Measurements from ENCODE around the gene IDUA.

Gene IDUA

DNA sequence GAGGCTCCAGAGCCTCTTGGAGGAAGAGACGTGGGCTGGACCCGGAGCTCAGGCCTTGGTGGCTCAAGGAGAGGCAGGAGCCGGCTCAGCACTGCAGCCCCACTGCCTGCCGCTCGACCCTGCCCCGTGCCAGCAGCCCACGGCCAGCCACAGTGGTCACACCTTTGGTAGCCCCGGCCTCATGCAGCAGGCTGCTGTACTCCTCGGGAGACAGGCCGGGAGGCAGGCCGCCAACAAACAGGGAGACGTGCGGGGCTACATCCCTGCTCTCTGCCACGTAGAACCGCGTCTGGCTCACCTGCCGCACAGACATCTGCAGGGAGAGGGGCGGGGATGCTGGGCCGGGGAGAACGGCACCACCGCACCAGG, 21.1 kb upstream of the IDUA start:
- Histone ChIP-seq H3K4me3 (no peak overlapping the region), H3K9me3 (replicated peaks in 1 of 11) (no peaks in the 10 kb centered on the region), H3K27me3 (no peaks in the 10 kb centered on the region), H3K4me1 (peaks cover 6 to 20% (median 15%) of the 10 kb centered on the region in 10 experiments; a peak in 18 of 20 replicates), H4K20me1 (peaks cover 1 to 92% (median 37%) of the 10 kb centered on the region in 11 experiments; a peak in 21 of 22 replicates), H3K9ac (no peak overlapping the region), H3K4me2 (no peak overlapping the region), H3K27ac (no peak overlapping the region), H3K36me3 (peaks cover 47 to 89% (median 73%) of the 10 kb centered on the region in 11 experiments)
- TF ChIP-seq Cebpa-rat (IDR thresholded peaks at IDR 0.05): no peak

GRCh38 chr4:966266-967112, 20.4 kb upstream of the IDUA start:
- Histone ChIP-seq H3K9ac (no peak overlapping the region), H3K4me1 (peaks cover 11 to 27% (median 21%) of the 10 kb centered on the region in 10 experiments; a peak in 18 of 20 replicates), H3K27me3 (no peaks in the 10 kb centered on the region), H3K36me3 (peaks cover 45 to 87% (median 66%) of the 10 kb centered on the region in 11 experiments), H3K4me3 (no peak overlapping the region), H3K4me2 (no peak overlapping the region), H3K9me3 (replicated peaks in 1 of 11) (no peaks in the 10 kb centered on the region), H4K20me1 (peaks cover 9 to 92% (median 45%) of the 10 kb centered on the region in 11 experiments), H3K27ac (no peak overlapping the region)
- no peak for TF ChIP-seq Cebpa-rat (IDR thresholded peaks at IDR 0.05)

- Histone ChIP-seq H3K27me3 (no peaks in the 10 kb centered on the region), H3K4me2 (no peak overlapping the region), H3K36me3 (peaks cover 36 to 77% (median 57%) of the 10 kb centered on the region in 11 experiments), H3K9ac (no peak overlapping the region), H3K9me3 (replicated peaks in 1 of 11) (no peaks in the 10 kb centered on the region), H3K4me3 (no peak overlapping the region), H3K4me1 (peaks cover 21 to 36% (median 31%) of the 10 kb centered on the region in 10 experiments), H3K27ac (no peak overlapping the region), H4K20me1 (peaks cover 18 to 92% (median 54%) of the 10 kb centered on the region in 11 experiments)
- no peak for TF ChIP-seq Cebpa-rat (IDR thresholded peaks at IDR 0.05)
Observed at GRCh38 chr4:967113-968104, 19.4 kb upstream of the IDUA start.

DNA sequence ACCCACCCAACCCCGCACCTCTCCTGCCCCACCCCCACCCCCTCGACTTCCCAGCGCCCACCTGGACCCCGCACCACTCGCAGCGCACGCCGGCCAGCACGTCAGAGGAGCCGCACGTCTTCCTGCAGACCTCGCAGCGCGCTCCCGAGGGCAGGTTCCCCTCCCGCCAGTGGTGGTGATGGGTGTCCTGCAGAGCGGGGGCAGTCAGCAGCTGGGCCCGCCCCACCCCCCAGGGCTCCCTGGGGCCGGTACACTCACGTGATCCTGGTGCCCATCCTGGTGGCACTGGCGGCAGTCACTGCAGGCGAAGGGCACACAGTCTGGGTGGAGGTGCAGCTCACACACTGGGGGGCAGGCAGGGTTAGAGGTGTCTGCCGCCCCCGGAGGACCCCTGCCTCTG, 18.6 kb upstream of the IDUA start:
- H3K4me1 ChIP-seq: peaks cover 25 to 41% (median 35%) of the 10 kb centered on the region in 10 experiments
- peak overlapping the region in 3 of 11 experiments; percentile 15 to 40 (median 28); a peak in 3 of 22 replicates for H3K4me2 ChIP-seq
- TF ChIP-seq Cebpa-rat (IDR thresholded peaks at IDR 0.05): no peak
- no peaks in the 10 kb centered on the region for H3K9me3 ChIP-seq (replicated peaks in 1 of 11)
- no peaks in the 10 kb centered on the region for H3K27me3 ChIP-seq
- H4K20me1 ChIP-seq: peaks cover 25 to 90% (median 58%) of the 10 kb centered on the region in 11 experiments
- peaks cover 29 to 69% (median 49%) of the 10 kb centered on the region in 11 experiments for H3K36me3 ChIP-seq
- H3K9ac ChIP-seq: no peak overlapping the region
- H3K27ac ChIP-seq: no peak overlapping the region
- H3K4me3 ChIP-seq: no peak overlapping the region

DNA sequence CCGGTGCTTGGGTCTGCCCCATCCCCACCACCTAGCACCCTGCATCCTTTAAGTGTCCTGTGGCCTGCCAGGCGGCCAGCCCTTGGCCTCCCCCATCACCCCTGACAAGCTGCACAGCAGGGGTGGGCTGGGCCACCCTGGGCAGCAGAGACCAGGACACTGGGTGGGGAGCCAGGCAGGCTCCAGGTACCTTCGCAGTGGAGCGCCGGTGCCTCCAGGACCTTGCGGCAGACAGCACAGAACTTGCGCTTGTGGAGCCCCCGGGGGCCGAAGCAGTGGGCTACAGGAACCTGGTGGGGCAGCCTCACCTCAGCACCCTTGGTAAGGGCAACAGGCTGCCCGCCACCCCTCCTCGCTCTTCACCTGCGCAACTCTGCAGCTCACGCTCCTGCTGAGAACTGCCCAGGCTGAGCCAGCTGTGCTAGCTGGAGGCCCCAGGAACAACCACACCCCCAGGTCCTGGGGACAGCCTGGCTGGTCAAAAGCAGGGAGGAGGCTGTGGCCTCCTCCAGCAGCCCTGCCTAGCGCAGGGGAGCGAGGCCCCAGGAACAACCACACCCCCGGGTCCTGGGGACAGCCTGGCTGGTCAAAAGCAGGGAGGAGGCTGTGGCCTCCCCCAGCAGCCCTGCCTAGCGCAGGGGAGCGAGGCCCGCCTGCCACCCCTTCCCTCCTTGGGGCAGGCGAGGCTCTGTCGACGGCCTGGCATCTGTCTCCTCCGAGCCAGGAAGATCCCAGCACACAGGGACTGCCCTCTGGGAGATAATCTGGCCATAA, 18.0 kb upstream of the IDUA start:
- Histone ChIP-seq H3K4me1 (peaks cover 25 to 41% (median 35%) of the 10 kb centered on the region in 10 experiments), H4K20me1 (peaks cover 25 to 84% (median 56%) of the 10 kb centered on the region in 11 experiments), H3K27ac (no peak overlapping the region; a peak in 1 of 22 replicates), H3K9me3 (replicated peaks in 1 of 11) (peaks cover 0 to 2% (median 2%) of the 10 kb centered on the region in 11 experiments; a peak in 16 of 22 replicates), H3K9ac (peak overlapping the region in 5 of 11 experiments; percentile 7 to 29 (median 17); a peak in 3 of 22 replicates), H3K36me3 (peaks cover 25 to 63% (median 44%) of the 10 kb centered on the region in 11 experiments), H3K4me3 (no peak overlapping the region), H3K27me3 (no peaks in the 10 kb centered on the region), H3K4me2 (peak overlapping the region in 3 of 11 experiments; percentile 15 to 40 (median 28); a peak in 6 of 22 replicates)
- TF ChIP-seq Cebpa-rat (IDR thresholded peaks at IDR 0.05): no peak

DNA sequence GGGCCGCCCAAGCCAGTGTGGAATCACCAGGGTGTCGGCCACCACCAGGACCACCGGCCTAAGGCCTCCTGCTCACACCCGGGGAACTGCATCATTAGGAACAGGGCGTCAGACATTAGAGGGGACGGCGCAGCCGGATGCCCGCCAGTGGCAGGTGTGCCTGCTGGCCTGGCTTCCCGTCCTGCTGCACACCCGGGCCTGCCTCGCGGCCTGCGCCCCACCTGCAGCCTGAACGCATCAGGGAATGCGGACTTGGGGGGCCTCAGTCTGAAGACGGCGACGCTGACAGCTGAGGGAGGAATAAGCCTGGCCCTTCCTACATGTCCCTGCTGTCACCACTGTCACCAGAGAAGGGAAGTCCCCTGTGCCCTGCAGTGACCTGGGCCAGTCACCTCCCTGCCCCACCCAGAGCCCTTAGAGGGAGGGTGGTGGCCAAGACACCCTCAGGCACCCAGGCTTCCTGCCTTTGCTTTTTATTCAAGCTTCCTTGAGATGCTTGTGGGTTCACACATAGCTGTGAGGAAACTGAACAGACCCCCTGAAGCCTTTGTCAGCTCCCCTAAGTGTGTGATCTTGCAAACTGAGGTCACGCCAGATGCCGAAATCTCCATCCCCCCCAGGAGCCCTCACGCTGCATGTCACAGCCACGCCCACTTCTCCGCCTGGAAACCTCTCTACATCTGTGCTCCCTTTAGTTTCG, 16.6 kb upstream of the IDUA start:
- Histone ChIP-seq H4K20me1 (peaks cover 25 to 72% (median 48%) of the 10 kb centered on the region in 11 experiments), H3K9me3 (replicated peaks in 1 of 11) (peaks cover 6 to 16% (median 15%) of the 10 kb centered on the region in 11 experiments; a peak in 20 of 22 replicates), H3K9ac (no peak overlapping the region), H3K27ac (no peak overlapping the region), H3K4me3 (no peak overlapping the region), H3K36me3 (peaks cover 17 to 49% (median 30%) of the 10 kb centered on the region in 11 experiments), H3K4me1 (peaks cover 25 to 41% (median 35%) of the 10 kb centered on the region in 10 experiments), H3K4me2 (peak overlapping the region in 4 of 11 experiments; percentile 97 to 100 (median 100); a peak in 6 of 22 replicates), H3K27me3 (no peaks in the 10 kb centered on the region)
- no peak for TF ChIP-seq Cebpa-rat (IDR thresholded peaks at IDR 0.05)

GRCh38 chr4:970854-971520, 15.9 kb upstream of the IDUA start:
- TF ChIP-seq Cebpa-rat (IDR thresholded peaks at IDR 0.05): no peak
- Histone ChIP-seq H3K27me3 (no peaks in the 10 kb centered on the region), H3K9me3 (replicated peaks in 1 of 11) (peaks cover 6 to 17% (median 15%) of the 10 kb centered on the region in 11 experiments; a peak in 20 of 22 replicates)

More at GRCh38 chr4:970854-971520, 15.9 kb upstream of the IDUA start:
- peaks cover 9 to 42% (median 23%) of the 10 kb centered on the region in 11 experiments; a peak in 18 of 22 replicates for H3K36me3 ChIP-seq
- peak overlapping the region in 10 of 11 experiments; percentile 92 to 100 (median 100); a peak in 16 of 22 replicates for H3K4me2 ChIP-seq
- H3K9ac ChIP-seq: peak overlapping the region in 2 of 11 experiments; percentile 88 to 90; a peak in 1 of 22 replicates
- peaks cover 25 to 41% (median 35%) of the 10 kb centered on the region in 10 experiments for H3K4me1 ChIP-seq
- no peak overlapping the region for H3K27ac ChIP-seq
- peaks cover 25 to 64% (median 45%) of the 10 kb centered on the region in 11 experiments for H4K20me1 ChIP-seq
- no peak overlapping the region for H3K4me3 ChIP-seq

Data from BLaER1 treated with 17β-estradiol and CSF1 and Interleukin-3, amounts not matched to agents 10 nM and 100 nM (cell line).